HG02623 (cell line): ENCODE measurements around the gene JAZF1.
"Not testable (repeated sequence)": the region's sequence is repeated elsewhere in the genome, so short reads cannot be mapped to it uniquely, and the experiment has no call there.

Experiments used
- ATAC-seq: cut with Tn5 transposase; IDR thresholded peaks from one replicate; pipeline ENCODE4 v1.9.1; 2021; ENCODE audit warnings: moderate library complexity; ENCODE audit not compliant: unreplicated experiment

The JAZF1 gene

DNA sequence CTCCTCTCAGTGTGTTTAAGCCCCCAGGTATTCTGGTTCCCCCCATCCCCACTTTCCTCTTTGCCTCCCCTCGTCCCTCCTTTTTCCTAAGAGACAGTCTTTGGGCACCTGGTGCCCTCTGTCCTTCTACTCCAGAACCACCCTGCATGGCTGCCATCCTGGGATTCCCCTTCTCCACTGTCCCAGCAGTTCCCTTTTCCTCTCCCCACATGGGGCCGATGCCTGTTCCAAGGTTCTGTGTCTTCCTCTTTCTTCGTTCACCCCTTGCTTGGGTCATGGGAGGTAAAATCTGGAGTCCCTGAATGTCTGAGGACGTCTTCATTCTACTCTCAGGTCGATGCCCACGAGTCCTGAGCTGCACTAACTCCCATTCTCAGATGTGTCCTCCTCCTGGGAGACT, 319.8 kb downstream of the JAZF1 start:
- ATAC-seq: no peak

DNA sequence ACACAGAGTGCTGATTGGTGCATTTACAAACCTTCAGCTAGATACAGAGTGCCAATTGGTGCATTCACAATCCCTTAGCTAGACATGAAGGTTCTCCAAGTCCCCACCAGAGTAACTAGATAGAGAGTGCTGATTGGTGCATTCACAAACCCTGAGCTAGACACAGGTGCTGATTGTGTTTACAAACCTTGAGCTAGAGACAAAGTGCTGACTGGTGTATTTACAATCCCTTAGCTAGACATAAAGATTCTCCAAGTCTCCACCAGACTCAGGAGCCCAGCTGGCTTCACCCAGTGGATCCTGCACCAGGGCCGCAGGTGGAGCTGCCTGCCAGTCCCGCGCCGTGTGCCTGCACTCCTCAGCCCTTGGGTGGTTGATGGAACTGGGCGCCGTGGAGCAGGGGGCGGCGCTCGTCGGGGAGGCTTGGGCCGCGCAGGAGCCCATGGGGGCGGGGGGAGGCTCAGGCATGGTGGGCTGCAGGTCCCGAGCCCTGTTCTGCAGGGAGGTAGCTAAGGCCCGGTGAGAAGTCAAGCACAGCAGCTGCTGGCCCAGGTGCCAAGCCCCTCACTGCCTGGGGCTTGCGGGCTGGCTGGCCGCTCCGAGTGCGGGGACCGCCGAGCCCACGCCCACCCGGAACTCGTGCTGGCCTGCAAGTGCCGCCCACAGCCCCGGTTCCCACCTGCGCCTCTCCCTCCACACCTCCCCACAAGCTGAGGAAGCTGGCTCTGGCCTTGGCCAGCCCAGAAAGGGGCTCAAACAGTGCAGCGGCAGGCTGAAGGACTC, 323.7 kb downstream of the JAZF1 start:
- ATAC-seq: not testable (repeated sequence)

DNA sequence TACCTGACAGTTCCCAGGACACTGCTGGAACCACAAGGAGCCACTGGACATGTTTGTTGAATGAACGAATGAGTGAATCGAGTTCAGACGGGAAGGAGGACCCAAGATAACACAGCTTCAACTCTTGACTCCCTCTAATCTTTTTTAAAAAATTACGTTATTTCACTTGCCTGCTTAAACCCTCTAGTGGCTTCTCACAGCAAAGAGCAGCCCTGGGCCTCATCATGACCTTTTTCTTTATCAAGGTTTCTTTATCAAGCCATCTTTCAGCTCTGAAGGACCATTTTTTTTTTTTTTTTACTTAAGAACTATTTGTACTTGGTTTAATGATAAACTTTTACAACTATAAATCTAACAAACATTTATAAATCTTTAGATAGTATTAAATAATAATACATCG, 330.1 kb downstream of the JAZF1 start:
- ATAC-seq: no peak

DNA sequence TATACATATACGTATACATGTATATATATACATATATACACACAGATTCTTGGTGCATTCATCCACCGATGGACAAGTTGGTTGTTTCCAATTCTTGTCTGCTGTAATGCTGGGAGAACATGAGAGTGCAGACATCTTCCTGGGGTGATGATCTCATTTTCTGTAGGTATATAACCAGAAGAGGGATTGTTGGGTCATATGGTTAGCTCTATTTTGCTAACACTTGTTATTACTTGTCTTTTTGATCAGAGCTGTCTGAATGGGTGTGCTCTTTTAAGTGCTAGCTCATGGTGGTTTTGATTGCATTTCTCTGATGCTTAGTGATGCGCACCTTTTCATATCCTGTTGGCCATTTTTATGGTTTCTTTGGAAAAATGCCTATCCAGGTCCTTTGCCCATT, 334.2 kb downstream of the JAZF1 start:
- ATAC-seq: no peak

DNA sequence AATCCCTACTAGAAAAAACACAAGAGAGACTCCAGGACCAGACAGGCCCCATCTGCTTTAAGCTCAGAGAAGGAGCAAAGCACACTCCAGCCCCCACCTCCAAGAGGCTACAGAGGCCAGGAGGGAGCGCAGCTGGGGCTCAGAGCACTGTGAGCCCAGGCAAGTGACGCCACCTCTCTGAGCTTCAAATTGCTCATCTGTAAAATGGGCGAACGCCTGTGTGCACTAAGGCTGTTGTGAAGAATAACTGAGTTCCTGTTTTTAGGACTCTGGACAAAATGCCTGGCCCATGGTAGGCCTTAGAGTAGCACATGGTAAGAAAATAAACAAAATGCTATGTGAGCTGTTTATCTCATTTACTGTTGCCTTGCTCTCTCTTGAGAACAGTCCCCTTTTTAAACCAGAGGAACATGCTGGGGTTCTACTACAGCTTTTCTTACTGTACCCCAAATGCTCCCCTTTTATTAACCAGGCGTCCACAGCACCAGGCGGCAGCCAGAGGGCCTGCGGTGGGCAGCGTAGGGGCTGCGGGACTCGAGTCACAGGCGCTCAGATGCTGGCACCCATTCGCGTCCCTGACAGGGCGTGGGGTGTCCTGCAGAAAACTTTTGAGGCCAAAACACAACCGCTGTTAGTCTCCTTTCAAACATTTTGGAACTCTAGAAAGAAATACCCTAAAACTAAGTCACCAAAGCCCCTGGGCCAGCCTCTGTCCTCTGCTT, 336.9 kb downstream of the JAZF1 start:
- no peak for ATAC-seq

DNA sequence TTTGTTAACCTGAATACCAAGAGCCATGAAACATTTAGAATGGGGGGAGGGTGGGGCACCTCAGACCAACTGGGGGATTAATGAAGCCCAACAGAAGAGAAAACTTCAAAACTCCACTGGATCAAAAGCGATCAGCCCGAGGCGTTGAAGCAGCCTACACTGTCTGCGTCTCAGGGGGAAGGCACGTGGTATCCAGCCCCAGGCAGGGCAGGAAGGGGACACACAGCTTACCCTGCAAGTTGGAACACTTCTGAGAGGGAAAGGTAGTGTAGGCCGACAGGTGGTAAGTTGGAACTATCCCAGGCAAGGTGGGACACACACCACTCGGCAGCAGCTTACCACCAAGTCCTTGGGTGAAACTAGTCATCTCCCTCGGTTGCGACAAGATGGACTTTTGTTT, 337.7 kb downstream of the JAZF1 start:
- ATAC-seq: no peak

DNA sequence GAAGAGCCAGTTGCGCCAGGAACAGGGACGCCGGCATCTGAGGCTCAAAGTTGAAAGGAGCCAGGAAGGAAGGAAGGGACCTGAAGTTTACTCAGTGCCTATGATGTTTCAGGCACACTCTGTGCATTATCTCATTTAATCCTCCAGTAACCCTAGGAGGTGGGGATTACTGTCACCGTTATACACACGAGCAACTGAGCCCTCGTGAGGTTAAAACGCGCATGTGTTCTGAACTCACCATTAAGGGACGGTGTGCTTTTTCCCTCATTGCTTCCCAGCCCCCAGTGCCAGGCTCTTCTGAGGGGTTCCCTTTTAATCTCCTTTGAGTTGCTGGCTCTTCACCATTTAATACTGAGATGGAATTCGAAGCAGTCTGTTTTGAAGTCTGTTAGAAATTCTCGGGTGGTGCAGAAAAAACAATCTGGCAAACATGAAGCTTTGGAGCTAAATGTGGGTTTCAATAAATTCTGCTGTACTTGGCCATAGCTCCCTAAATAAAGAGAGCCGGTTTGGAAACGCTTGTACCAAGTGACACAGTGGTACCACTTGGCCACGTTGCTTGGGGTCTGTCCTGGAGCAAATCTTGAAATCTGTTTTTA, 338.4 kb downstream of the JAZF1 start:
- no peak for ATAC-seq

DNA sequence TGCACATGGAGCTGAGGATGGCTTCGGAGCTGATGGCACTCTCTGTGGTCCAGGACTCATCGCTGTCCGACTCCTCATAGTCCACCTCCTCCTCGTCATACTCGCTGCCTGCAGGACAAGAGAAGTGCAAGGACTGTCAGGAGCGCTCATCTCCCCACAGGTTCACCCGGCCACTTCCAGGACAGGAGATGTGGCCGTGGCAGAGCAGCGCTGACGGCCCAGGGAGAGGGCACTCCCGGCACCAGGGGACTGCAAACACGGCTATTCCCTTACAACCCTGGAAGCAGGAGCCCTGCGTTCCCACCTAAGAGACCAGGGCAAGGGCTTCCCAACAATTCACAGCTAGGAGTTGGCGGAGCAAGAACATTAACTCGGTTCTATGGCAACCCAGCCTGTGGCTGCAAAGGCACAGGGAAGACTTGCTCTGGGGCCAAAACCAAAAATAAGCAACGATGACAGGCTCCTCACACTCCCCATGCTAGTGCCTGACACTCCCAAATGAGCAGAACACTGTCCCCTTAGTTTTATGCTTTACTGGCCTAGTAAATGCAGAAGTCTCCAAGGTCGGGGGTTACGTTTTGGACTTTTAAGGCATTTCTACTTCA, 339.7 kb downstream of the JAZF1 start:
- ATAC-seq: no peak

DNA sequence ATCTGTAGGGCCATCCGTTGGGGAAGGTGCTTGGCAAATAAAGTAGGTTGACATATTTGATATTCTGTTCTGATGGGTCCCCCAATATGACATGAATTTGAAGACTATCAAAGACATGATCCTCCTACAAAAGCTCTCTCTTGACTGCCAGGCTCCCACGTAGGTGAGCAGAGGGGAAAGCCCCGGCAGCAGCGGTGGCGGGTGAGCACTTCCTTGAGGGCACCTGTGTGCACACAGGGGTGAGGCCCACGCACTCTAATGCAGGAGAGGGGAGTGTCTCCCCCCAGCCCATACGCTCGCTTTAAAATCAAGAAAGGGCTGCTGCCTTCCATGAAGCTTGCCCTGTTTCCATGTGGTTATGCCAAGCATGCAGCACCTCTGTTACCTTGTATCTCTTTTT, 340.3 kb downstream of the JAZF1 start:
- no peak for ATAC-seq

DNA sequence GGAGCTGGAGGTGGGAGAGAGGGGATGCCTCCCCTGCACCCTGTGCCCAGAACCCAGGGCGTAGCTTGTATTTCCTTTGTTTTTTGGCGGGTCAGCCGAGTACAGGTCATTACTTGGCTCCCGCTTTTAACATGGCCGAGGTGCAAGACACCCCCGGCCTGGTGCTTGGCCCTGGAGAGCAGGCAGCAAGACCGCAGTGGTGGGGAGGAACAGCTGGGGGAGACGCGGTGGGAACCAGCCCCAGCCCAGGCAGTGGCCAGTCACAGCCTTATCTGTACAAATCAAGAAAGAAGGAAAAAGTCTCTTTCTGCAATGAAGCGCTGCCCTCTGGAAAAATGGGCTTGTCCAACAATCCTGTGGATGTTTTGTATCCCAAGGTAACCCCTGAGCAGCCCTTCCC, 341.5 kb downstream of the JAZF1 start:
- no peak for ATAC-seq

DNA sequence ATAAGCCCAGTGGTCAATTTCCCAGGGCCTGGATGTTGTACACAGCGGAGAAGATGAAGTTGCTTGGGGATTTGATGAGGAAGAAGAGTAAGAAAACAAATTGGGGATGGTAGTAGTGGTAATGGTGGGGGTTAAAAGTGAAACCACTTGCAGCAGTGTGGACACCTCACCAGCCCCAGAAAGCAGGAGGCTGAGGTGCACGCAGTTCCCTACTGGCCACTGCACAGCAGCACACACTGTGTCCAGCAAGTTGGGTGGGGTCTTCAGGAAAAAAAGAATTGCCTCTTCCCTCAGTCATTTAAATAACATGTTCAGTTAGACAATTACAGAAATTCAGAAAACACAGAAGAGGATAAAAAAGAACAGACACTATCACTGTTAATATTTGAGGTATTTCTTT, 344.1 kb downstream of the JAZF1 start:
- no peak for ATAC-seq

DNA sequence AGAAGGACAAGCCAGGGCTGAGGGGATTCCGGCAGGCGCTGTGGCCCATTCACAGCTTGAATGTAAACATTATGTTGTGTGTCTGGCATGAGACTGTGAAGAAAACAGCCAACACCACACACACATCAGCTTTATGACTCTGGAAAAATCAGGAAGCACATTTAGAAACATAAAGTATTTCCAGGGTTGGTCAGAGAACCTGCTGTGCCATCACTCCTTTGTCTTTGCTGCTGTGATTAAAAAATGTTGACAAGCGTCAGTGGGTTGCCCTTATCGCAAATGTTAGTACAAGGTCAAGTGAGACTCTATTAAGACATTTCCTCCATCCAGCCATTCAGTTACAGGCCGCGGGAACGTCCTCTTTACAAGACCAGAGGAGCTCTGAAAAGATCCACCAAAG, 345.2 kb downstream of the JAZF1 start:
- no peak for ATAC-seq

DNA sequence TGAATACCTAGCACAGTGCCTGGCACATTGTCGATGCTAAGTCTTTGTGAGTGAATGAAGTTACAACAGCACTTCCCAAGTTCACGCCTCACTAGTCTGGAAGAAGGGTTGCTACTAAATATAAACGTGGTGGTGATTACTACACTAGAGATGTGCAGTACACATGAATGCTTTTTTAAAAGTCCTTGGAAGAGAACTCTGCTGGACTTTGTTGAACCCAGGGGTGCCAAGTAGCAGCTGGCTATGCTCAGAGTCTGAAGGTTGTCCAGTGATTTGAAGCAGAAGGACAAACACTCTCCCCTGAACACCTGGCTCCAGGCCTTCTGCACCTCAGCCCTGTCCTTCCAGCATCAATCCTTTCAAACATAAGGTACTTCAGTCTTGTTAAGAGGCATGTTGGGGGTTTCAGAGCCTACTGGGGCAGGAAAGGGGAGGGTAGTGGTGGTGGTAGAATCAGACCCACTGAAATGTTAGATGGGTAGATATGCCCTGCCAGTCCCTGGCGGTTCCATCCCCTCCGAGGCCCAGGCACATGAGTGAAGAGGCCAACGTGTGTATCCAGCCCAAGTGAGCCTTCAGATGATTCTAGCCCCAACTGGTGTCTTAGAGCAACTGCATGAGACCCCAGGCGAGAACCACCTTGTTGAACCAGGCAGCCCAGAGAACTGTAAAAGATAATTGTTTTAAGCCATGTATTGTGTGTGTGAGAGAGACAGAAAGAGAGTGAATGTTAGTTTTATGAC, 346.2 kb downstream of the JAZF1 start:
- ATAC-seq: no peak

DNA sequence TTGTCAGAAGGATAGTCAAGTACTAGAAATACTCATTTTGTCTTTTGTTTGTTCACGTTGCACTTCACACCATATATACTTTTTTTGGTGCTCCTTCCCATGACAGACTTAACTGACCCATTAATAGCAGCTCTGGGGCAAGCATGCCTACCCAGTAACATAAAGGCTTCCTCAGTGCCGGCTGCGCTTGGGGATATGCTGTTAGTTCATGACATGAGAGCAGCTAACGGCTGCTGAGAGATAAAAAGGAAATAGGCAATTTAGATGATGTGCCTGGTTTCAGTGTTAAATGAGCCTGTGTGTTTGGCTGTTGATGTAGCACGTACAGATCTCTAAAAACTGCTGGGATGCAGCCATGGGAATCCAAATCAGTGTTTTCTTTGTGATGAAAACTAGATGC, 354.2 kb downstream of the JAZF1 start:
- no peak for ATAC-seq

DNA sequence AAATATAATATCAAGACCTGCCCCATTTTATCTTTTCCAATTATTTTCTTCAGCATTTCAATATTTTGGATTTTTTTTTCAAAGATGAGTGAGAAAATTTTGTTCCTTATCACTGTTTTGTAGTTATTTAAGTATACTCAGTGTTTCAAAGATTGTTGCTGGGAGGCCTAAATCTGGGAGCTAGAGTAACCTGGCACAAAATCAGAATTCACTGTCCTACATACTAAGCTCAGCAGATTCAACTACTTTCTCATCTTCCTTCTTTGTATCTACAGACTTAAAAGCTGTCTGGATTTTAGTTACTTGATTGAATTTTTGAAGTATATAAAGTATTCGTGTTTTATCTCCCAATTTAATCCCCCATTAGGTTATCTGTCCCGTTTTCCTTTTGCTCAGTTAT, 354.7 kb downstream of the JAZF1 start:
- ATAC-seq: no peak

DNA sequence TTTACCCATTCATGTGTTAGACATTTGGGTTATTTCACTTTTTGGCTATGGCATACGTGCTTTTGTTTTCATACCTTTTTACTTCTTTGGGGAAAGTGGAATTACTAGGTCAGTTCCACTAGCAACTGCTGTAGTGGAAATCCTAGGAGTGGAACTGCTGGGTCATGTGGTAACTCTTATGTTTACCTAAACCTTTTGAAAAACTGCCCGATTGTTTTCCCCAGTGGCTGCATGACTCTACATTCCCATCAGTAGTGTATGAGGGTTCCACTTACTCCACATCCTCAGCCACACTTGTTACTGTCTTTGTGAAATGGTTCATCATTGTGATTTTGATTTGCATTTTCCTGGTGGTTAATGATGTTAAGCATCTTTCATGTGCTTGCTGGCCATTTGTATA, 358.4 kb downstream of the JAZF1 start:
- ATAC-seq: no peak

DNA sequence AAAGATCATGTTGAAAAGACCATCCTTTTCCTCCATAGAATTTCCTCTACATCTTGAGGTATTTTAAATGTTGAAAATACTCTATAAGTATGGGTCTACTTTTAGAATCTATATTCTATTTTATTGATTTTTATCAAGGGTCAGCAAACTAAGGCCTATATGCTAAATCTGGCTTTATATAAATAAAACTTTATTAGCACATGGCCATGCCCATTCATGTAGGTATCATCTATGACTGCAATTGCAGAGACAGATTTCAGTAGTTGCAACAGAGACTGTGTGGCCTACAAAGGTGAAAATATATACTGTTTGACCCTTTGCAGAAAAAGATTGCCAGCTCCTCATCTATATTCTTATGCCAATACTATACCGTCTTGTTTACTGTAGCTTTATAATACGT, 367.9 kb downstream of the JAZF1 start:
- ATAC-seq: no peak

DNA sequence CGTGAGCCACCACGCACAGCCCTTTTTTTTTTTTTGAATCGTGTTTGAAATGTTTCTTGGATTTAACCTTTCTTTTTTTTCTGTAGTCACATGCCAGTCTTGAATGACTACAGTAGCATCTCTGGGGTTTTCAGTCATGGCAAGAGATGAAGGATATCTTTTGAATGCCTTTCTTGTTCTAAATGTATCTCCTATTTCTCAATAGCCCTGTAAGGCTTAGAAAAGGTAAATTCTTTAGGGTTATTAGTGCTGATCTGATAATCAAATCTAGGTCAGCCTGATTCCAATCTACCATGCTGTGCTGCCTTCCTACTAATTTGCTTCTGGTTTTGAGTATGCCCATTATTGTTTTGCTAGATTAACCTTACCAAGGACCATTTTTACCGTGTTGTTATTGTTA, 370.4 kb downstream of the JAZF1 start:
- ATAC-seq: no peak

DNA sequence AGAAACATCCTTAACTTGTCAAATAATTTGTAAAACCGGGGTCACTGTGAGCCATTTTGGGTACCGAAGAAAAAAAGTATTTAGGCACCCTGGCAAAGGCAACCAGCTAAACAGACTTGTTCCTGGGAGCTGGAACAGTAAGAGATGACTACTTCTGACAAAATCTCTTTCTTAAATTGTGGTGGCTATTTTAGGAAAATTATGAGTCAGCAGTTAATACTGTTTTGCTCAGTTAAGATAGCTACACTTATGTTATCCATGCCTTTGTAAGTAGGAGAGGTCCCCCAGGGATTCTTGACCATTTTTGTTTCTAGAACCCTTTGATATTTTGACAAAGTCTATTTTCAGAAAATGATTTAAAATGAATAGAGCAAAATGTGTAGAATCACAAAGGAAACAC, 372.0 kb downstream of the JAZF1 start:
- no peak for ATAC-seq

DNA sequence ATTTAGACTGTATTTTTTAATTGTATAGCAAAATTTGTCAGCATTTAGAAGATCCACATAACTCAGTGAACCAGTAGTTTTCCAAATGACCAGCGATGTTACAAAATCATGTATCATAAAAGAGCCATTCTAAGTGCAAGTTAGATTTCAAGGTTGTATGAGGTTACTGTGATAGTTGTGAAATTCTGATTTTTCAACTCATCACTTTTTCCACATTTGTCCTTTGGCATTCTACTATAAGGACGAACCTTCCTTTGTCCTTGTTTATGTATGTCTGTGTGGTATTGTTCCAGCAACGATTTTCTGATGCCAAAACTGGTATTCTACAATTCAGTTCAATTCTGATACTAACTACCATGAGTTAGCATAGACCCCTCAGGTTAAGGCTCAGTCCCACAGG, 376.5 kb downstream of the JAZF1 start:
- no peak for ATAC-seq

DNA sequence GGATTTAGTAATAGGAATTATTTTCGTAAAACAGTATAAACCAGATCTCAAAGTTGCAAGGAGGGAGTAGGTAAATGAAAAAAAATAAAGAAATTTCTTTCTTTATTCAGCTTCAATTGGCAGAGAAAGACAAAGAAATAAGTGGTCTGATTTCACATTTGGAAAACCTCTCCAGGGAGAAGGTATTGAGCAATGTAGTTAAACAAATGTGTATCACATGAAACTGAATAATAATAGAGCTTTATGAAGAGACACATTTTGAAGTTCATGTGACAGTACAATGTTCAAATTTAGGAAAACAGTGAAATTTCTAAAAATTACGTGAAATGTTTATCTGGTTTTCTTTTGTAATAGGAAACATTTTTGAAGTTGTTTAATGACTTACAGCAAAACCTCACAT, 377.6 kb downstream of the JAZF1 start:
- ATAC-seq: no peak
